ENCODE data around the gene BMP5. TPM values are rescaled to one million over a fixed set of nuclear protein-coding genes. Genes with fewer than 3 reads are reported as not detected.

Gene BMP5
- total RNA-seq, 1 experiment from 2014 or later, result not detected

GRCh38 chr6:55774286-55775028 lies 100.9 kb downstream of the BMP5 start:
- in situ Hi-C loops (cut with HindIII; ENCODE audit: low pct_unique_long_range_greater_than_20kb, low sequenced_read_pairs), result no loop called here
- DNase-seq (ENCODE audit: low read depth, low spot score), result no peak

- DNase-seq (ENCODE audit: low read depth, low spot score), result no peak
- in situ Hi-C loops (cut with HindIII; ENCODE audit: low pct_unique_long_range_greater_than_20kb, low sequenced_read_pairs), result no loop called here
Measured at GRCh38 chr6:55773620-55774216, 101.7 kb downstream of the BMP5 start.

GRCh38 chr6:55772730-55773129 lies 102.7 kb downstream of the BMP5 start:
- in situ Hi-C loops (cut with HindIII; ENCODE audit: low pct_unique_long_range_greater_than_20kb, low sequenced_read_pairs), result no loop called here

GRCh38 chr6:55759536-55759935 lies 115.9 kb downstream of the BMP5 start:
- DNase-seq (ENCODE audit: low read depth, low spot score), result no peak
- in situ Hi-C loops (cut with HindIII; ENCODE audit: low pct_unique_long_range_greater_than_20kb, low sequenced_read_pairs), result no loop called here

More at GRCh38 chr6:55772730-55773129, 102.7 kb downstream of the BMP5 start:
- no peak for DNase-seq (ENCODE audit: low read depth, low spot score)

- in situ Hi-C loops (cut with HindIII; ENCODE audit: low pct_unique_long_range_greater_than_20kb, low sequenced_read_pairs), result no loop called here
- DNase-seq (ENCODE audit: low read depth, low spot score), result no peak
Measured at GRCh38 chr6:55758156-55758937, 117.0 kb downstream of the BMP5 start.

GRCh38 chr6:55756531-55757031 lies 118.8 kb downstream of the BMP5 start:
- no peak for DNase-seq (ENCODE audit: low read depth, low spot score)
- in situ Hi-C loops (cut with HindIII; ENCODE audit: low pct_unique_long_range_greater_than_20kb, low sequenced_read_pairs), result no loop called here

- in situ Hi-C loops (cut with HindIII; ENCODE audit: low pct_unique_long_range_greater_than_20kb, low sequenced_read_pairs), result no loop called here
Measured at GRCh38 chr6:55748880-55749279, 126.5 kb downstream of the BMP5 start.

GRCh38 chr6:55746473-55746872 lies 128.9 kb downstream of the BMP5 start:
- in situ Hi-C loops (cut with HindIII; ENCODE audit: low pct_unique_long_range_greater_than_20kb, low sequenced_read_pairs), result no loop called here
- DNase-seq (ENCODE audit: low read depth, low spot score), result no peak

More at GRCh38 chr6:55748880-55749279, 126.5 kb downstream of the BMP5 start:
- no peak for DNase-seq (ENCODE audit: low read depth, low spot score)

- in situ Hi-C loops (cut with HindIII; ENCODE audit: low pct_unique_long_range_greater_than_20kb, low sequenced_read_pairs), result no loop called here
- DNase-seq (ENCODE audit: low read depth, low spot score), result no peak
Measured at GRCh38 chr6:55734256-55734655, 141.1 kb downstream of the BMP5 start.

- in situ Hi-C loops (cut with HindIII; ENCODE audit: low pct_unique_long_range_greater_than_20kb, low sequenced_read_pairs), result no loop called here
- DNase-seq (ENCODE audit: low read depth, low spot score), result no peak
Measured at GRCh38 chr6:55729665-55730064, 145.7 kb downstream of the BMP5 start.

- no peak for DNase-seq (ENCODE audit: low read depth, low spot score)
Measured at GRCh38 chr6:55726144-55726543, 149.2 kb downstream of the BMP5 start.

GRCh38 chr6:55714831-55715230 lies 160.6 kb downstream of the BMP5 start:
- in situ Hi-C loops (cut with HindIII; ENCODE audit: low pct_unique_long_range_greater_than_20kb, low sequenced_read_pairs), result no loop called here
- no peak for DNase-seq (ENCODE audit: low read depth, low spot score)

More at GRCh38 chr6:55726144-55726543, 149.2 kb downstream of the BMP5 start:
- in situ Hi-C loops (cut with HindIII; ENCODE audit: low pct_unique_long_range_greater_than_20kb, low sequenced_read_pairs), result no loop called here

GRCh38 chr6:55713436-55713835 lies 162.0 kb downstream of the BMP5 start:
- in situ Hi-C loops (cut with HindIII; ENCODE audit: low pct_unique_long_range_greater_than_20kb, low sequenced_read_pairs), result no loop called here
- DNase-seq (ENCODE audit: low read depth, low spot score), result no peak

- in situ Hi-C loops (cut with HindIII; ENCODE audit: low pct_unique_long_range_greater_than_20kb, low sequenced_read_pairs), result no loop called here
- no peak for DNase-seq (ENCODE audit: low read depth, low spot score)
Measured at GRCh38 chr6:55708711-55709110, 166.7 kb downstream of the BMP5 start.

- in situ Hi-C loops (cut with HindIII; ENCODE audit: low pct_unique_long_range_greater_than_20kb, low sequenced_read_pairs), result no loop called here
- no peak for DNase-seq (ENCODE audit: low read depth, low spot score)
Measured at GRCh38 chr6:55705451-55706440, 169.6 kb downstream of the BMP5 start.

GRCh38 chr6:55704421-55704820 lies 171.0 kb downstream of the BMP5 start:
- no peak for DNase-seq (ENCODE audit: low read depth, low spot score)
- in situ Hi-C loops (cut with HindIII; ENCODE audit: low pct_unique_long_range_greater_than_20kb, low sequenced_read_pairs), result no loop called here

All from SK-MEL-5 (cell line).